Hematopoietic multipotent progenitor cell treated with erythropoietin and hydrocortisone succinate and interleukin-3 and kit ligand, for 6 days (in vitro differentiated cells): ENCODE measurements around the gene NCS1.

Source experiments
- DNase-seq: peaks from one replicate; pipeline ENCODE4 v3.0.0-alpha.2; 2015

NCS1 gene

DNA sequence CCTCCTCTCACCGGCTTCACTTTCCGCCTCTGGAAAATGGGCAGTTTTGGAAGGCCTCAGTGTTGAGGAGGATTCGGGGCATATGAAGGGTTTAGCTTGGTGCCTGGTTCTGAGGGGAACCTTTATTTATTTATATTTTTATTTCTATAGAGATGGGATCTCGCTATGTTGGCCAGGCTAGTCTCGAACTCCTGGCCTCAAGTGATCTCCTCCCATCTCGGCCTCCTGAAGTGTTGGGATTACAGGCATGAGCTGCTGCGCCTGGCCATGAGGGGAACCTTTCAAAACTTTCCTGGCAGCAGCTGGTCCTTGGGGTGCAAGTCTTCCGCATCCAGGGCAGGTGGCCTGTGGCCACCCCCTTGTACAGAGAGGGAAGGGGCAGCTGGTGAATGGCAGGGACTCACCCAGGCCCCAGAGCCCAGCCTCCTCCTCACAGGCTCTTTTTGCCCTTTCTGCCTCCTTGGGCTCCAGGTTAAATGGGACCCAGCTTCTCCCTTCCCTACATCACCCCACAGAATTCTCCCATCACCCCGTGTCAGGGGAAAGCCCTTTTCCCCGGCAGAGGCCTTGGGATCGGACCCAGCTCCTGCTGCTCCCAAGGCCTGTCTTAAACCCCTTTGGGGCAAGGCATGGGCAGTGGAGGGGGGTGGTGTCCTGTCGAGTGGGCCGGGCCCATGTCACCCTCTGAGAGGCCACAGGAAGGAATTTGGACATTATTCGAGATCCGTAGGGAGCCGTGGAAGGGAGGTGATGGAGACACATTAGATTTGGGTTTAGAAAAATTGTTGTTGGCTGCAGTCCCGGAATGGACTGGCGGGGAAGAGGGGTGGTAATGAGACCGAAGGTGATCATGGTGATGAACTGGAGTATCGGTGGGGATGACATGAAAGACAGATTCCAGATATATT lies 5.9 kb downstream of the NCS1 start:
- DNase-seq, result no peak

DNA sequence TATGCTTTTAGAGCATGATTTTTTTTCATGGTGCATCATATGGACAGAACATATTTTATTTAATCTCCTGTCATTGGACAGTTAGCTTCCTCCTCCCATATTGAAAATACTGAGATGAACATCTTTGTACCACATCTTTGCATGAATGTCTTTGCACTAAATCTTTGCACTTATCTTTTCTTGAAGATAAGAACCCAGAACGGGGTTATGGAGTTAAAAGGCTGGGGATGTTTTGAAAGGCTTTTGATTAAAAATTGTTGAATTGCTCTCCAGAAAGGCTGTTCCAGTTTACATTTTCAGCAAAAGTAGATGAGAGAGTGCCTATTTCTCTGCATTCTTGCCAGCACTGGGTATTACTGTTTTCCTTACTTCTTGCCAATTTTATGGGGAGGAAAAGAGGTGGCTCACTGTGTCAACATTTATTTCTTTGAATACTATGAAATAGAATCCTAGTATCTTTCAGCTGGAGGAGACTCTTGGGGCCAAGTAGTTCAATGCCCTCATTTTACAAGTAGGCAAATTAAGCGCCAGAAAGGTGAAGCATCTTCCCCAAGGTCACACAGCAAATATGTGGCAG lies 7.2 kb downstream of the NCS1 start:
- no peak for DNase-seq

DNA sequence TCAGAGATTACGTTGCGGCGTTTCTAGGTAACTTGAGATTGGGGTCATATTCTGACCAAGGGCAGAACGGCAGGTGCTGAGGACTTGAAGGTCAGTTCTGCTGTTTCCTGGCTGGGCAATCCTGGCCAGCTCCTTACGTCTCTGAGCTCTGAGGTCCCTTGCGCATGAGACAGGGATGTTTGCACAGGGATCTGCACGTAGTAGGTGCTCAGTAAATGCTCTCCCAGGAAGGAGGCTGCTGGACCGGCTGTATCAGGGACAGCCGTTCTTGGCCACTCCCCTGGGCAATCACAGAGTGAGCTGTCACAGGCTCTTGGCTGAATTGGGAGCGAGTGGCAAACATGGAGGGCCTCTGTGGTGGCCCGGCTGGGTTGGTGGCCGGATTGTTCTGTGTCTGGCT lies 8.3 kb downstream of the NCS1 start:
- no peak for DNase-seq

DNA sequence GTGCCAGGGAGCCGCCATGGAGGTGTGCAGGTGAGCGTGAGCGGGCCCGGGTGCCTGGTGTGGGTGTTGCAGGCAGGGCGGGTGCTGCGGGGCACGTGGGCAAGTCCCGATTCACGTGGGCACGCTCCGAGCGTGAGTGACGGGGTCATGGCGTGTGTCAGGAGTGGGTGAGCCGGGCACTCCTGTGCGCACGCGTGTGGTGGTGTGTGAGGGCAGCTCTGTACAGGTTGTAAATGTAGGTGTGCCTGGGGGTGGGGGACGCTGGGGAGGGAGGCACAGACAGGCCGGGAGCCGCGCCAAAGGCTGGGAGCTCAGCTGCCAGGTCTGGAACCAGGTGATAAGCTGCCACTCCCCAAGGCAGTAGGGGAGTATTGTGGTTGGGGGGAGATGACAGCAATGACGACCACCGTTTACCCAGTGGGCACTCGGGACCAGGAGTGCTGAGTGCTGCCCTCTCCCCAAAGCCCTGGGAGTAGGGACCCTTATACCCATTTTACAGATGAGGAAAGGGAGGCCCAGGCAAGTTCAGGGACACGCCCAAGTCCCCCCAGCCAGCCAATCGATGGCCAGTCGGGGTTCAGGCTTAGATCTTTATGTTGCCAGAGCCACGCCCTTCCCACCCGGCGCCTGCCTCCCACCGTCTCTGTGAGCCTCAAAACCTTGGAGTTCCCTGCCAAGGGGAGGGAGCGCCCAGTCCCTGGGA lies 9.6 kb downstream of the NCS1 start:
- DNase-seq, result peak; percentile 85

DNA sequence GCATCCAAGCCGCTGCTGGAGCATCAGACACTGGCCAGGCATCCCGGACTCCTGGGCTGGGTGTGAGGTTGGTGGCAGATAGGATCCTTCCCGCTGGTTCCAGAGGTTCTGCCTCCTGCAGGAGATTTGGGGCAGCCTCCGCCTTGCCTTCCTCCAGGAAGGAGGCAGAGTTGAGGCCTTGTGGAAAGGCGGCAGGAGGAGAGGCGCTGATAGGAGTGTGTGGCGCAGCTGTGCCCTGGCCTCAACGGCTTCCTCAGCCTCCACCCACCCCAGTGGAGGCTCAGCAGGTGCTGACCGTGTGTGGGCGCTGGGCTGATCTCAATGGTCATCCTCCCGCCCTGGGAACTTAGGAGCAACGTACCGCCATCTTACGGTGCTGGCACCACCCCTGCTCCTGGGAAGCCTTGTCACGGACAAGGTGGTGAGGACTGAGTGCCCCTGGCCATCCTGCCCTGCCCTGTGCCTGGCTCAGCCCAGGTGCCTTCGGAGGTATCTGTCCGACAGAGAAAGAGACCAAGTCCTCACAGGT lies 10.2 kb downstream of the NCS1 start:
- peak; percentile 24 for DNase-seq

DNA sequence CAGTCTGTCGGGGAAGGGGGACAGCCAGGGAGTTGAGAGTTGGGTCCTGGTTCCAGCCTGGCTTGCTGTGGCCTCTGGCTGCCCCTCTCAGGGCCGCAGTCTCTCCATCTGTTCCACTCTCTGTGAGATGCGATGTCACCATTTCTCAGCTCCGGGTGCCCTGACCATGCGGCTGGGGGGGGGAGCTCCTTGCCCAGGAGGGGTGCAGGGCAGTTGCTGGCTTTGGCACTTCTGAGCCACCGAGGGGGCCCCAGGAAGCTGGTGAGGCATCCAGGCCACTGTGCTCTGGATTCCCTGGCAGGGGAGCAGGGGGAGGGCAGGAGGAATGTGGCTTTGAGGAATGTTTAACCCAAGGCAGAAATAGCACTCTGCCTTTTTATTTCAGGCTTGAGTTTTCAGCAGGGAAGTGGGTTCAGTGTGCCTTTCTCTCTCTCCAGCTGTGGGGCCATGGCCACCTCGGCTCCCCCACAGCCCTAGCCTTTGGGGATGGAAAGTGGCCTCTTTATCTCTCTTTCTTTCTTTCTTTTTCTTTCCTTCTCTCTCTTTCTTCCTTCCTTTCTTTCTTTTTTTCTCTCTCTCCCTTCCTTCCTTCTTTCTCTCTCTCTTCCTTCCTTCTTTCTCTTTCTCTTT lies 11.0 kb downstream of the NCS1 start:
- DNase-seq, result no peak

DNA sequence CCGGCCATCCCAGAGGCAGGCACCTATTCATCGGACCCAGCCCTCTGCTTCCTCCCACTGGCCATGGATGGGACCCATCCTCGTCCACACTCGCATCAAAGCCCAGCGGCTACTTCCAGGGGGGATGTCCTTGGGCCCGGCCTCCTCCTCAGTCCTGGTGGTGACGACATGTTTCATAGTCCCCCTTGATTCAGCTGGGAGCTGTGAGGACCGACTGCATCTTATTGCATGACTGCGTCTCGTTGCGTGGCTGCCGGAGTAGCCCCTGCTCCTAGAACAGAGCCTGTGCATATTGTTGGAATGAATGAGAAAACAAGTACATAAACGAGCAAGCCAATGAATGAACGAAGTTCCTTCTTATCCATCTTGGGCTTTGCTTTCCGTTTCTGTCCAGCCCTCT lies 12.8 kb downstream of the NCS1 start:
- DNase-seq, result no peak

DNA sequence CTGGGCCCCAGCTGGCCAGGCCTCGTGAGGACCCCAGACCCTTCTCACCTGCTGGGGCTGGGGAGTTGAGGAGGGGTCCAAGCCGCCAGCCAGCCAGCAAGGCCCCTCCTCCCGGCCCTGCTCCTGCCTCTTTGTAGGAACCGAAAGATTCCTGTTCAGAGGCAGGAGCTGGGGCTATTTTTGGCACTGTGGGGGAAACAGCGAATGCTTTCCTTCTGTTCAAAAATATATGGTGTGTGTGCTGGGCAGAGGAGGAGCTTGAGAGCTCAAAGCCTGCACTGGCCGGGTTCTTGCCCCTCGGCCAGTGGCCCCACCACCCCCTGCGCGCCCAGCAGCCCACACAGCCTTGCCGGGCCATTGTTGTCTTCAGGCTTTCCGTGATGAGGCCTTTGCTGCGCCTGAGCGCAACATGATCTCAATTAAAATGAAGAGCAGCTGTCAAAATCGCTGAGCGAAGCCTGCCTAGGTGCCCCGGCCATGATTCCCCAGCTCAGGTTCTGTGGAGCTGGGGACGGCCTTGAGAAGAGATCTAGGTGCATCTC lies 13.4 kb downstream of the NCS1 start:
- DNase-seq, result no peak

DNA sequence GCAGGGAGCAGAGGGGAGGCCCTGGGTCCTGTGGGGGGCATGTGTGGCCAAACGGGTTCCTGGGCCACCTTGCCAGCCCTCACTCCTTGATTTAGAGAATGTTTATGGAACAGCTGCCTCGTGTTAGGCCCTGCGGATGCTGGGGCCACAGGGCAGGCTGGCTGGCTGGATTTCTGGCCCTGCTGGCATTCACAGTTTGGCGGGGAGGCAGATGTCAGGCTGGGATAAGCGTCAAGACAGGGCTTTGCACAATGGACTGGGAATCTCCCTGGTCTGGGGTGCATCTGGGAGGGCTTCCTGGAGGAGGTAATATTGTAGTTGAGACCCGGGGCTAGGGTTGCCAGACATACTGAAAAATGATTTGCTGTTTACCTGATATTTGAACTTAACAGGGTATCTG lies 13.8 kb downstream of the NCS1 start:
- DNase-seq, result no peak

DNA sequence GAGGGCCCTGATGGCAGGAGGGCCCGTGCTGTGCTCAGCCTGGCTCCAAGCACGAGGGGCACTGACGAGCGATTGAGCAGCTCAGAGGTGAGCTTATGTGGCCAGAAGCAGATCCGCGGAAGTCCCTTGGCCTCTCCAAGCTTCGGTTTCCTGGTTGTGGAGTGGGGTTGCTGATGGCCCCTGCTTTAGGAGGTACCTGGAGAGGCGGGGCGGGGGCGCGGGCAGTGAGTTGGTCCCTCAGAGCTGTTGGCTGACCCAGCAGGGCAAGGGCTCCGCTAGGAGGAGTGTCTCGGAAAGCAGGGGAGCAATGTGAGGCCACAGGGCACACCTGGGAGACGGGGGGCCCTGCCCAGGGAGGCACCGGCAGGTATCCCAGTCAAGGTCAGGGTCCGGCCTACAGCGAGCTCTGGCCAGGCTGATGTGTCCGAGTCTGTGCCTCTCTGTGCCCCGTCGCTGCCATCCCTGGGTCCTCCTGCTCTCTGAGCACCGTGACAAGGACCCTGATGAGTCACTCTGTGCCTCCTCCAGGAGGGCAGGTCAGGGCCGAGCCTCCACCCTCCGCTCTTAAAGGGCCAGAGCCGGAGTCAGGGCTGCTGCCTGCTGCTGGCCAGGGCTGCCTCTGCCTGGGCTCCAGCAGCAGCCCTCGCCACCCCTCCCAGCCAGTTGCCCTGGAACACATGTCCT lies 14.8 kb downstream of the NCS1 start:
- DNase-seq, result peak; percentile 89

DNA sequence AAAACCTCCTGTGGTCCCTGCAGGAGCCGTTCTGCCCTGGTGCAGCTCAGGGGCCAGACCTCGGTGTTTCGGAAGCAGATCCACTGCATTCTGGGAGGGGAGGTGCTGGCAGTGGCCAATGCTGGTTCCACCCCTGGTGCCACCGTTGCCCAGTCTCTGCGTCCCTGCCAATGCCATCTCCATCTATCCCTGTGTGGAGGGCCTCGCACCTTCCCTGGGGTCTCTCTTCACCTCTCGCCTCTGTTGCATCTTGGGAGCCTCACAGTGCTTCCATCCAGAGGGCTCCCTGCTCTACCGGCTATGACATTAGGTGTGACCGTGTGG lies 15.3 kb downstream of the NCS1 start:
- DNase-seq, result no peak

DNA sequence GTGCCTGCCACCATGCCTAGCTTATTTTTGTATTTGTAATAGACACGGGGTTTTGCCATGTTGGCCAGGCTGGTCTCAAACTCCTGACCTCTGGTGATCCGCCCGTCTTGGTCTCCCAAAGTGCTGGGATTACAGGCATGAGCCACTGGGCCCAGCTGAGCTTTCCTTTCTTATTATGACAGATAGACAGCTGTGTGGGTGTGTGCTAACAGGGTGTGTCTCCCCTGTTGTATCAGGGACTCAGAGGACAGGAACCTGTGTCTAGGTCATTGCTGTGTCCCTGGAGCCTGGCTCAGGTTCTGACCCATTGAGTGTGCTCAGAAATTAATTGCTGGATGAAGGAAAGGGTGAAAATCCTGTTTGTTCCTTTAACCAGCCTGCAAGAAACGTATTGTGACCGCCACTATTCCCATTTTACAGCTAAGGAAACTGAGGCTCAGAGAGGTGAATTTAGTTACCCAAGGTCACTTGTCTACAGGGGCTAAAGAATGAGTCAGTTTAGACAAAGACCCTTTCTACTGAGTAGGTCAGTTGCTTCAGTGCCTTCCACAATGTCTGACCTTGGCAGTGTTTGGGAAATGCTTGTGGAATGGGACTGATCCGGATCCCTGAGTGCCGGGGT lies 16.8 kb downstream of the NCS1 start:
- peak; percentile 74 for DNase-seq

DNA sequence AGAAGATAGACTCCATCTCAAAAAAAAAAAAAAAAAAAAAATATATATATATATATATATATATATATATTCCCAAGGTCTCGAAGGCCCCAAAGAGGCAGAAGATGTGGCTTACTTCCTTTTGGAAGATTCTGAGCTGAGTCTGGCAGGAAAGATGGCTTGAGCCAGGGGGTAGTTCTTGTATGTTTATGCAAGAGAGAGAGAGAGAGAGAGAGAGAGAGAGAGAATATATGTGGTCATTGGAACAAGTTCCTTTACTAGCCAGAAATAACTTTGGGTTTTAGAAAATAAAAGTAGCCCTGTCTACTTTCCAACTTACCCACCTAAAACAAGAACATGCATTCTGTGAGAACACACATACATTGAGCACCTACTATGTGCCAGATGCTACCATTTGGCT lies 17.6 kb downstream of the NCS1 start:
- DNase-seq, result no peak

DNA sequence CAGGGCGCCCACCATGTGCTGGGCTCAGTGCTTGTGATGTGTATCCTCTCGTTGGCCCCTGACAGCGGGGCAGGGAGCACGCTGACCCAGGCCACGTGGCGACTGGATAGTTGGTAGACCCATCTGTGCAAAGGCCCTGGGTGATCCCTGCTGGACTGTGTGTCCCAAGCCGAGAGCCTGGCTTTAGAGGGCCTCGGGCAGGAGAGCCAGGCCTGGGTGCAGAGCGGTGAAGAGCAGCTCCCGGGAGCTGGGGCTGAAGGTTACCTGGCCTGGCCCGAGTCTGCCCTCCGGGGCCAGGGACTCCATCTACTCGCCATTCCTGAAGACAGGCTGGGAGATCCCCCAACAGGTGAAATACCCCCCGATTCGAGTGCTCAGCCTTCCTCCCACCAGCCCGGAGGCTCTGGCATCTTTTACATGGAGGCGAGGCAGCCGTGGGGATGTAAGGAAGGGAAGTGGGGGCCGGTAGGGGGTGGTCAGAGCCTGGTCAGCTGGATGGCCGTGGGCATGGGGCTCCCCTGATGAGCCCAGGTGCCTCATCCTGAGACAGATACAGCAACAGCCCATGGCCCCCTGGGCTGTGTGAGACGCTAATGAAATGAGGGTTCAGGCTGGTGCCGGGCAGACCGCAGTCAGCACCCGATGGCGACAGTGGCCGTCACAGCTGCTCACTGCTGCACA lies 19.0 kb downstream of the NCS1 start:
- DNase-seq, result no peak

DNA sequence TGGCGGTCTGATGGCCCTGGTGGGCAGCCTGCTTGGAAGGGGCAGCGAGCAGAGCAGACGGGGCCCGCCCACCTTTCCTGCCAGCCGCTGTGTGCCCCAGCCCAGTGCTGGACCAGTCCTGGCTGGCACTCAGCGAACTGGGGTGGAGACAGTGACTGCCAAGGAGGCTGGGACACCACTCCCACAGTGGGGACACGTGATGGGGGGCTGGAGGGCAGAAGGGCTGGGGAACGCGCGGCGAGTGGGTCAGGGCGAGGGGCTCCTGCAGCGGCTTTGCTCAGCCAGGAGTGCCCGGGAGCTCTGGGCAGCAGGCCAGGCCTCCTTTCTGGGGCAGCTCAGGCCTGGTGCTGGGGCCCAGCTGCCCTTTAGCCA lies 19.5 kb downstream of the NCS1 start:
- no peak for DNase-seq

DNA sequence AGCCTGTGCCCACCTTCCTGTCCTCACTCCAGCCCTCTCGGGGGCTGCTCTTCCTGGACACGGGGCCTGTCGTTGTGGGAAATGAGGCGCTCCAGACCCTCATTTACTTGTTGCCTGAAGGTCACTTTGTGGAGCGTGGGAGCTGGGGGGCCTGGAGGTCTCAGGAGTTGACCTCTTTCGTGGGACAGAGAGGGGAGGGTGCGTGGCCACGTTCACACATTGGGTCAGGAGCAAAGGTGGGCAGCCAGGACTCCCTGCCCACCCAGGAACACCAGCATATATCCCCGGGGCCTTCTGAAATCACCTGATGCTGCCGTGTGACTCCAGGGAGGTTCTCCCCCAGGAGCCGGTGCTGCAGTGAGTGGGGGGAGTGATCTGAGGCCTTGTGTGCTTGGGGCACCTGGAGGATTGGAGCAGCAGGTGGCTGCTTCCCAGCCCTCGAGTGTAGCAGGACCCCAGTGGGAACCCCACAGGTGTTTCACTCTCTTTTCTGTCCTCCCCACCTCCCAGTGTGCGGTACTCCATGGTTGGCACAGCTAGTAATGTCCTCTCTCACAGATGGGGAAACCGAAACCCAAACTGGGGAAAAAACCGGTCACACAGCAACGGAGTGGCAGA lies 20.3 kb downstream of the NCS1 start:
- no peak for DNase-seq

DNA sequence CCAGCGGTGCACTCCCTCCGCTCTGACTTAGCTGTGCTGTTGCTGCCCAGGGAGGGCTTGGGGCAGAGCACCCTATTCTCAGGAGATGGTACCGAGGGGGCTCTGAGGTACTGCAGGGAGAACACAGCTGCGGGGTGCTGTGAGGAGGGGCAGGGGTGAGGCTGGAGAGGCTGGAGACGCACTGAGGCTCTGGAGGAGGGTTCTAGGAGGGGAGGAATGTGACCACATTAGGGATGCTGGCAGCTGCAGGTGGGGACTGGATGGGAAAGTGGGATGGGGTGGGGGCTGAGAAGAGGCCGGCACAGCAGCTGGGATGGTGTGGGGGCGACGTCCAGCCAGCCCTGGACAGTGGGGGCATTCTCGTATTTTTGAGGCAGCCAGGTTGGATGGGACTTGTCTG lies 20.9 kb downstream of the NCS1 start:
- no peak for DNase-seq

DNA sequence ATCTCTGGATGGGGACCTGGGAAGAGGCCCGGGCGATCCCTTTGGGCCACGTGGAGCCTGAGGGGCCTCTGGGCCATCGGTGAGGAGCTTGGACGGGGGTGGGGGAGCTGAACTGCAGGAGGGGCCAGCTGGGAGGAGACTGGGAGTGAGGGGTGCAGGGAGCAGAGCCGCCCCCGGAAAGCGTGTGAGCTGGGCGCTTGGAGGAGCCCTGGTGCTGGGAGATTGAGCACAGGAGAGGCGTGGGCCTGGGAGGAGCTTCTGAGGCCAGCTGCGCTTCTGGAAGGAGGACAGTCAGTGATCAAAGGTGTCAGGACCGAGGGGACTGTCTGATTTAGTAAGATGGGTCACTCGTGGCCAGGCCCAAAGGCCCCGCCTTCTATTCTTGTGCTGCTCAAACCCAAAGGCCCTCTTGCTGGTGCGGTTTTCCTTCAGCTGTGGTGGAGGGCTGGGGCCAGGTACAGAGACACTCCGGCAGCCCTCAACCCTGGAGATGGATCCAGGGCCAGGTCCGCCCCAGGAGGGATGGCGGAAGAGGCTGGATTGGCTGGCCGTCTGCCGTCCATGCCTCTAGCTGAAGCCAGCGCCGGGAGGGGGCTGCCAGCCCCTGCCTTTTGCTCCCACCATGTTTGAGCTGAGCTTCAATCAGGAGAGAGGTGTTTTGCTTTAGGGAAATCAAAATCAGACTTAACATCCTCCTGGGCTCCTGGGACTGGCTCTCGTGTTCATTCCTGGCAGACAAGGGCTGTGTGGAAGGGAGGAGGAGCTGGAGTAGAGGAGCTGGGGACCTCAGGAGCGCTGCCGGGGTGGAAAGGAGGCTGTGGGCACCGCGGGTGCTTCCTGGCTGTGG lies 21.6 kb downstream of the NCS1 start:
- no peak for DNase-seq

DNA sequence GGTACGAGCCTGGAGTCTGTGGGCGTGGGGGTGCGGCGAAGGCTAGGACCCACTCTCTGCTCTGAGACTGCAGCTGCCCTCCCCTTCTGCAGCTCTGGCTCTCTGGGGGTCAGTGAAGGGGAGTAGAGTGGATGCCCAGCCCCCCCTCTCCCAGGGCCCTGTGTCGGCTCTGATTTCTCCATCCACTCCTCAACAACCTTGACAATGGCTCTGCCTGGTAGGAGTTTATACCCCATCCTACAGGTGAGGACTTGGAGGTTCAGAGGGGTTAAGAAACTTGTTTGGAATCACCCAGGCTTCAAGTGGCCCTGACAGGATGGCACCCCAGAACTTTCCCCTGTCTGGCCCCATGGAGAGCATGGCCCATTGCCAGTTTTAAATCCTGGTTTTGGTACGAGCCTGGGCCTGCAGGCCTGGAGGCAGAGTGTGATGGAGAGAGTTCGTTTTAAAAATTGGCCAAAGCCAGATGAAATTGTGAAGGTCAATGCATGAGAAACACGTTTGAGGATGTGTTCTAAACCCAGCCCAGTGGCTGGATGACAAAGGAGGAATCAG lies 22.3 kb downstream of the NCS1 start:
- no peak for DNase-seq

DNA sequence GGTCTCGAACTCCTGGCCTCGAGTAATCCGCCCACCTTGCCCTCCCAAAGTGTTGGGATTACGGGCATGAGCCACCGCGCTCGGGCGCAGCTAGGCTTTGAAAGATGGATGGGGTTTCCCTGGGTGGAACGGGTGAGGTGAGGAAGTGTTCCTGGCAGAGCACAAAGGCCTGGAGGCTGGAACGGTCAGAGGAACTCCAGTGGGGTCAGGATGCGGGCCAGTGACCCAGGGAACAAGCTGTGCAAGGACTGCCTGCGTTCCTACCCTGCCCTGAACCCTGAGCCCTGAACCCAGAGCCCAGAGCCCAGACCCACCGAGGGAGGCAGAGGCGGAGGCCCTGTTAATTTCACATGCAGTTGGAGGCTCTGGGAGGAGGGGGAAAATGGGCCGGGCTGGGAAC lies 23.4 kb downstream of the NCS1 start:
- DNase-seq, result no peak
